HG02588 (cell line): ENCODE data around the gene SHC3.
"Not testable (repeated sequence)": the region's sequence is repeated elsewhere in the genome, so short reads cannot be mapped to it uniquely, and the experiment has no call there.

Source experiments
- ATAC-seq: cut with Tn5 transposase; IDR thresholded peaks from one replicate; pipeline ENCODE4 v1.9.1; 2021; ENCODE audit warnings: mild to moderate bottlenecking, moderate library complexity; ENCODE audit not compliant: unreplicated experiment

The SHC3 gene

GRCh38 chr9:89177944-89178829 lies at the start of gene SHC3:
Gene SHC3, minus strand, starts transcription at chr9:89178818. Its CDS starts 358 bp downstream, at chr9:89178460.
- ATAC-seq, result no peak

GRCh38 chr9:89225991-89226471 lies 47.4 kb upstream of the SHC3 start:
- ATAC-seq, result no peak

- ATAC-seq, result no peak
Observed at GRCh38 chr9:89225587-89225986, 47.0 kb upstream of the SHC3 start.

GRCh38 chr9:89225036-89225435 lies 46.4 kb upstream of the SHC3 start:
- ATAC-seq, result no peak

GRCh38 chr9:89224633-89225032 lies 46.0 kb upstream of the SHC3 start:
- no peak for ATAC-seq

GRCh38 chr9:89223396-89223977 lies 44.9 kb upstream of the SHC3 start:
- no peak for ATAC-seq

- no peak for ATAC-seq
Observed at GRCh38 chr9:89219637-89220036, 41.0 kb upstream of the SHC3 start.

- no peak for ATAC-seq
Observed at GRCh38 chr9:89218040-89218928, 39.7 kb upstream of the SHC3 start.

GRCh38 chr9:89215342-89215741 lies 36.7 kb upstream of the SHC3 start:
- ATAC-seq, result no peak

GRCh38 chr9:89213396-89213880 lies 34.8 kb upstream of the SHC3 start:
- no peak for ATAC-seq

GRCh38 chr9:89212171-89212570 lies 33.6 kb upstream of the SHC3 start:
- ATAC-seq, result no peak

GRCh38 chr9:89209311-89209710 lies 30.7 kb upstream of the SHC3 start:
- ATAC-seq, result not testable (repeated sequence)

GRCh38 chr9:89207026-89207425 lies 28.4 kb upstream of the SHC3 start:
- ATAC-seq, result no peak

- ATAC-seq, result no peak
Observed at GRCh38 chr9:89204801-89205200, 26.2 kb upstream of the SHC3 start.

- no peak for ATAC-seq
Observed at GRCh38 chr9:89195131-89195797, 16.6 kb upstream of the SHC3 start.

- no peak for ATAC-seq
Observed at GRCh38 chr9:89194421-89195130, 16.0 kb upstream of the SHC3 start.

GRCh38 chr9:89191004-89191403 lies 12.4 kb upstream of the SHC3 start:
- no peak for ATAC-seq

- ATAC-seq, result no peak
Observed at GRCh38 chr9:89189215-89189614, 10.6 kb upstream of the SHC3 start.

- ATAC-seq, result no peak
Observed at GRCh38 chr9:89187950-89188349, 9.3 kb upstream of the SHC3 start.

- no peak for ATAC-seq
Observed at GRCh38 chr9:89187541-89187940, 8.9 kb upstream of the SHC3 start.
